ENCODE data around the gene GABBR2.
"Not testable (repeated sequence)": the region's sequence is repeated elsewhere in the genome, so short reads cannot be mapped to it uniquely, and the experiment has no call there.

- TF ChIP-seq CTCF (IDR thresholded peaks at IDR 0.05); REST (IDR thresholded peaks at IDR 0.05; ENCODE audit: insufficient read depth in 1 of 2, low read depth in 2 of 2, low read length in 1 of 2); TCF7L2 (IDR thresholded peaks at IDR 0.05; ENCODE audit: low read depth, low read length); POLR2AphosphoS5 (IDR thresholded peaks at IDR 0.05; ENCODE audit: low read depth, low read length); SIN3A (IDR thresholded peaks at IDR 0.05; ENCODE audit: borderline replicate concordance, insufficient read depth, low read depth, low read length): not testable (repeated sequence)
Observed at GRCh38 chr9:98269652-98270051, 439.1 kb downstream of the GABBR2 start.
